Neural cell (in vitro differentiated cells): ENCODE measurements around the gene TUBB. TPM values are rescaled to one million over a fixed set of nuclear protein-coding genes. Genes with fewer than 3 reads are reported as not detected.
A peak's percentile ranks its signal among the peaks of the same experiment; 100 is the strongest.

ENCODE experiments used
- H2AFZ ChIP-seq: fragments of 200-600, 300-800 bp; sonication (generic), shearing (Covaris generic); 2 replicates; pipeline ENCODE4 v1.6.0; 2014; ENCODE audit warnings: low read depth, mild to moderate bottlenecking, antibody characterized with exemption, low read length, moderate library complexity
- H3F3A ChIP-seq: fragments of 200-600 bp; shearing (Covaris generic); 2 replicates; pipeline ENCODE4 v1.6.1; 2016; ENCODE audit warnings: mild to moderate bottlenecking, moderate library complexity, mixed read lengths, antibody characterized with exemption, low read length; ENCODE audit not compliant: insufficient read depth, poor library complexity, severe bottlenecking
- H3K27ac ChIP-seq: fragments of 200-600, 300-800 bp; sonication (generic), shearing (Covaris generic); 2 replicates; pipeline ENCODE4 v1.5.1; 2014; ENCODE audit warnings: mild to moderate bottlenecking, low read length, moderate library complexity
- H3K27me3 ChIP-seq: fragments of 300-800, 200-600 bp; sonication (generic), shearing (Covaris generic); 2 replicates; pipeline ENCODE4 v1.6.0; 2014; ENCODE audit warnings: mild to moderate bottlenecking, low read depth, low read length, moderate library complexity; ENCODE audit not compliant: insufficient read depth
- H3K36me3 ChIP-seq: fragments of 300-800, 200-600 bp; sonication (generic), shearing (Covaris generic); 2 replicates; pipeline ENCODE4 v1.5.1; 2014; ENCODE audit warnings: mild to moderate bottlenecking, antibody characterized with exemption, low read length, moderate library complexity; ENCODE audit not compliant: insufficient read depth
- H3K4me2 ChIP-seq: fragments of 300-800, 200-600 bp; sonication (generic), shearing (Covaris generic); 2 replicates; pipeline ENCODE4 v1.6.0; 2014; ENCODE audit warnings: mild to moderate bottlenecking, low read length
- H3K4me3 ChIP-seq: fragments of 300-800, 200-600 bp; sonication (generic), shearing (Covaris generic); 2 replicates; pipeline ENCODE4 v1.5.1; 2014; ENCODE audit warnings: mild to moderate bottlenecking, low read length, moderate library complexity
- H3K79me2 ChIP-seq: fragments of 200-600 bp; shearing (Covaris generic); replicated peaks from 2 replicates; pipeline ENCODE4 v1.6.0; 2014; ENCODE audit warnings: mild to moderate bottlenecking, low read length, moderate library complexity; ENCODE audit not compliant: insufficient read depth
- H3K9ac ChIP-seq: fragments of 300-800, 200-600 bp; sonication (generic), shearing (Covaris generic); 2 replicates; pipeline ENCODE4 v1.6.1; 2016; ENCODE audit warnings: mild to moderate bottlenecking, low read length, mixed read lengths
- H3K9me2 ChIP-seq: fragments of 200-600 bp; shearing (Covaris generic); 2 replicates; pipeline ENCODE4 v1.6.1; 2016; ENCODE audit warnings: mild to moderate bottlenecking, low read length, mixed read lengths; ENCODE audit not compliant: insufficient read depth
- H3K9me3 ChIP-seq: fragments of 200-600, 300-800 bp; sonication (generic), shearing (Covaris generic); 2 replicates; pipeline ENCODE4 v1.6.1; 2016; ENCODE audit warnings: mild to moderate bottlenecking, mixed run types, low read length, moderate library complexity, mixed read lengths
- H4K20me1 ChIP-seq: fragments of 200-600 bp; shearing (Covaris generic); 2 replicates; pipeline ENCODE4 v1.6.1; 2016; ENCODE audit warnings: mild to moderate bottlenecking, mixed run types; ENCODE audit not compliant: insufficient read depth
- EP300 ChIP-seq: fragments of 450-650 bp; conservative IDR thresholded peaks from 2 replicates; pipeline ENCODE4 v1.6.1; 2014; ENCODE audit warnings: antibody characterized with exemption, mild to moderate bottlenecking, moderate library complexity; ENCODE audit not compliant: poor library complexity, severe bottlenecking
- EZH2 ChIP-seq: fragments of 200-600, 300-800 bp; shearing (Covaris generic), sonication (generic); IDR thresholded peaks from 2 replicates; pipeline ENCODE4 v1.6.1; 2014; ENCODE audit warnings: antibody characterized with exemption, low read length, borderline replicate concordance, mild to moderate bottlenecking; ENCODE audit not compliant: insufficient read depth, poor library complexity, severe bottlenecking
- MXI1 ChIP-seq: fragments of 450-650 bp; conservative IDR thresholded peaks from 2 replicates; pipeline ENCODE4 v1.6.1; 2014; ENCODE audit warnings: antibody characterized with exemption, mild to moderate bottlenecking; ENCODE audit not compliant: poor library complexity, severe bottlenecking
- POLR2AphosphoS5 ChIP-seq: IDR thresholded peaks from 2 replicates; pipeline ENCODE4 v1.6.1; 2012
- RAD21 ChIP-seq: fragments of 450-650 bp; conservative IDR thresholded peaks from 2 replicates; pipeline ENCODE4 v1.6.1; 2014; ENCODE audit warnings: antibody characterized with exemption, mild to moderate bottlenecking, moderate library complexity
- SMC3 ChIP-seq: fragments of 450-650 bp; conservative IDR thresholded peaks from 2 replicates; pipeline ENCODE4 v1.6.1; 2014; ENCODE audit warnings: antibody characterized with exemption, mild to moderate bottlenecking, moderate library complexity; ENCODE audit not compliant: poor library complexity
- TAF1 ChIP-seq: IDR thresholded peaks from 2 replicates; pipeline ENCODE4 v1.6.1; 2012; ENCODE audit warnings: low read depth
- polyA plus RNA-seq: library from polyadenylated mRNA; depleted of rRNA; stranded (reverse); fragments of >200 nt; gene quantifications from 2 replicates; pipeline ENCODE4 v1.2.3, GENCODE V29; 2014
- TF ChIP-seq, protein P1 (sequence below): fragments of 450-650 bp; IDR thresholded peaks from 2 replicates; pipeline ENCODE4 v1.5.1; 2014; ENCODE audit warnings: antibody characterized with exemption, mild to moderate bottlenecking, moderate library complexity; ENCODE audit not compliant: poor library complexity, severe bottlenecking
- TF ChIP-seq, protein P2 (sequence below): IDR thresholded peaks from 2 replicates; pipeline ENCODE4 v1.6.1; 2012; ENCODE audit warnings: borderline replicate concordance

Gene TUBB
- polyA plus RNA-seq, 1 donor from 2014 or later: 711 TPM

DNA sequence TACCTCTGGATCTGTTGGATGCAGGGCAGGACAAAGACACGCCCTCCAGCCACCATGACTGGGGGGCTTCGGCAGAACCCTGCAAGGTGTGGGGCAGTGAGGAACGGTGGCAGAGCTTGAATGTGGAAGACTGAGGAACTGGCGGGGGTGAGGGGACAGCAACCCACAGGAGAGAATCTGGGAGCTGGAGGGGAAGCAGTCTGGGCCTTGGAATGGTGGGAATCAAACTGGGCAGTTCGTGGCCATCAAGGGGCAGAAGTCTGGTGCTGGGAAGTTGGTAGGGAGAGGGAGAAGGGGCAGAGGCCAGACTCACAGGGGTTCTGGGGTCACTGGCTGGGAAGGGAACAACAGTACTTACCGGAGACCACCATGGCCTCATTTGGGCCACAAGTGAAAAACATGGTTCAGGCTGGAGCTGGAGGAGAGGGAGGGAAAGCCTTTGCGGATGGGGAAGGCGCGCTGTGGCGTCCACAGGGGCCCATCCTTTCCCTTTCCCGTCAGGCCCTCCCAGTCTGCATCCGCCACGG is 21.7 kb downstream of the TUBB start:
- H3K4me2 ChIP-seq: peak overlapping the region; percentile 93
- H3K79me2 ChIP-seq: peaks cover 14% of the 10 kb centered on the region

DNA sequence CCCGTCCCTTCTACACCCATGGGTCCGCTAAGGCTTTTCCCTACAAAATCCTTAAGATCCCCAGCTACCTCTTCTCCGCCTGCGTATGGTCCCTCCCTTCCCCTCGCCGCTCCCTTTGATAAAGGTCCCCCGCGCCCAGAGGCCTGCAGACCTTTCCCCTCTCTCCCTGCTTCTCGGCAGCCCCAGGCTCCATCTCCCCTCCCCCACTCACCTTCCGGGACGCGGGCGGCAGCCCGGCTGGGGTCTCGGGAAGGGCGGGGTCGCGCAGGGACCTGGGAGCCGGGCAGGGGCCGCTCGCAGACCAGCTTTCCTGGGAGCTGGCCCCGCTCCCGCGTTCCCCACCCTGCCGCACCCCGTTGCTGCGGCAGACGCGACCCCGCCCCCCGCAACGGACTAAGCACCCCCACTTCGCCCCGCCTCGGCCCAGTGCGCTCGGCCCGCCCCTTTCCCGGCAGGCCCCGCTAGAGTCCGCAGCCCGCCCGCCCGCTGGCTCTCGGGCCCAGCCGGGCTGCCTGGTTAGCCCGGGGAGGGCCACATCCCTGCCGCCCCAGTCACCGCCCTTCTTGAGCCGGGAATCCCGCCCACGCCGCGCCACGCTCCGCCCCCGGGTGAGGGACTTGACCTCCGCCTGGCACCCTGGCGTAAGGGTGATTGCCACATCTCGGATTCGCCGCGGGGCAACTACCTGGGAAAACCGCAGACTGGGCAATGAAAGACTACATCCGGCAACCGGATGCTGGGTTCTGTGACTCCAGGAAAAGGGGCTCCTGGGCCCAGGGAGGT is 22.4 kb downstream of the TUBB start, which contains the start of gene FLOT1:
Gene FLOT1 (minus strand): TSS at position 372 of the 783 bp plus-strand sequence. CDS start 498 bp downstream, outside the sequence.
- Histone ChIP-seq H4K20me1 (no peaks in the 10 kb centered on the region), H3K4me2 (peak within 1 kb of the TSS; percentile 93), H3K4me3 (peak within 1 kb of the TSS; percentile 90), H3K9ac (peak within 1 kb of the TSS; percentile 90), H3K79me2 (peaks cover 14% of the 10 kb centered on the region), H3K36me3 (no peaks in the 10 kb centered on the region), H3K27ac (peak within 1 kb of the TSS; percentile 60), H3K27me3 (peaks cover 20% of the 10 kb centered on the region), H2AFZ (peak within 1 kb of the TSS; percentile 88), H3K9me3 (no peaks in the 10 kb centered on the region), H3K9me2 (no peaks in the 10 kb centered on the region), H3F3A (no peaks in the 10 kb centered on the region)
- peak; percentile 16 for TF ChIP-seq RAD21
- peak; percentile 34 for TF ChIP-seq MXI1
- TF ChIP-seq EP300: no peak
- peak; percentile 7 for TF ChIP-seq SMC3
- TF ChIP-seq EZH2: no peak
- TF ChIP-seq, protein P1, sequence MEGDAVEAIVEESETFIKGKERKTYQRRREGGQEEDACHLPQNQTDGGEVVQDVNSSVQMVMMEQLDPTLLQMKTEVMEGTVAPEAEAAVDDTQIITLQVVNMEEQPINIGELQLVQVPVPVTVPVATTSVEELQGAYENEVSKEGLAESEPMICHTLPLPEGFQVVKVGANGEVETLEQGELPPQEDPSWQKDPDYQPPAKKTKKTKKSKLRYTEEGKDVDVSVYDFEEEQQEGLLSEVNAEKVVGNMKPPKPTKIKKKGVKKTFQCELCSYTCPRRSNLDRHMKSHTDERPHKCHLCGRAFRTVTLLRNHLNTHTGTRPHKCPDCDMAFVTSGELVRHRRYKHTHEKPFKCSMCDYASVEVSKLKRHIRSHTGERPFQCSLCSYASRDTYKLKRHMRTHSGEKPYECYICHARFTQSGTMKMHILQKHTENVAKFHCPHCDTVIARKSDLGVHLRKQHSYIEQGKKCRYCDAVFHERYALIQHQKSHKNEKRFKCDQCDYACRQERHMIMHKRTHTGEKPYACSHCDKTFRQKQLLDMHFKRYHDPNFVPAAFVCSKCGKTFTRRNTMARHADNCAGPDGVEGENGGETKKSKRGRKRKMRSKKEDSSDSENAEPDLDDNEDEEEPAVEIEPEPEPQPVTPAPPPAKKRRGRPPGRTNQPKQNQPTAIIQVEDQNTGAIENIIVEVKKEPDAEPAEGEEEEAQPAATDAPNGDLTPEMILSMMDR: no peak
- peak; percentile 10 for TF ChIP-seq POLR2AphosphoS5
- no peak for TF ChIP-seq TAF1
- TF ChIP-seq, protein P2, sequence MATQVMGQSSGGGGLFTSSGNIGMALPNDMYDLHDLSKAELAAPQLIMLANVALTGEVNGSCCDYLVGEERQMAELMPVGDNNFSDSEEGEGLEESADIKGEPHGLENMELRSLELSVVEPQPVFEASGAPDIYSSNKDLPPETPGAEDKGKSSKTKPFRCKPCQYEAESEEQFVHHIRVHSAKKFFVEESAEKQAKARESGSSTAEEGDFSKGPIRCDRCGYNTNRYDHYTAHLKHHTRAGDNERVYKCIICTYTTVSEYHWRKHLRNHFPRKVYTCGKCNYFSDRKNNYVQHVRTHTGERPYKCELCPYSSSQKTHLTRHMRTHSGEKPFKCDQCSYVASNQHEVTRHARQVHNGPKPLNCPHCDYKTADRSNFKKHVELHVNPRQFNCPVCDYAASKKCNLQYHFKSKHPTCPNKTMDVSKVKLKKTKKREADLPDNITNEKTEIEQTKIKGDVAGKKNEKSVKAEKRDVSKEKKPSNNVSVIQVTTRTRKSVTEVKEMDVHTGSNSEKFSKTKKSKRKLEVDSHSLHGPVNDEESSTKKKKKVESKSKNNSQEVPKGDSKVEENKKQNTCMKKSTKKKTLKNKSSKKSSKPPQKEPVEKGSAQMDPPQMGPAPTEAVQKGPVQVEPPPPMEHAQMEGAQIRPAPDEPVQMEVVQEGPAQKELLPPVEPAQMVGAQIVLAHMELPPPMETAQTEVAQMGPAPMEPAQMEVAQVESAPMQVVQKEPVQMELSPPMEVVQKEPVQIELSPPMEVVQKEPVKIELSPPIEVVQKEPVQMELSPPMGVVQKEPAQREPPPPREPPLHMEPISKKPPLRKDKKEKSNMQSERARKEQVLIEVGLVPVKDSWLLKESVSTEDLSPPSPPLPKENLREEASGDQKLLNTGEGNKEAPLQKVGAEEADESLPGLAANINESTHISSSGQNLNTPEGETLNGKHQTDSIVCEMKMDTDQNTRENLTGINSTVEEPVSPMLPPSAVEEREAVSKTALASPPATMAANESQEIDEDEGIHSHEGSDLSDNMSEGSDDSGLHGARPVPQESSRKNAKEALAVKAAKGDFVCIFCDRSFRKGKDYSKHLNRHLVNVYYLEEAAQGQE: no peak

More for the DNA sequence above, 21.7 kb downstream of the TUBB start:
- Histone ChIP-seq H3K27ac (peak overlapping the region; percentile 60), H3F3A (no peaks in the 10 kb centered on the region), H3K9me3 (no peaks in the 10 kb centered on the region), H3K27me3 (peaks cover 20% of the 10 kb centered on the region), H2AFZ (peak overlapping the region; percentile 88), H4K20me1 (no peaks in the 10 kb centered on the region), H3K9me2 (no peaks in the 10 kb centered on the region), H3K4me3 (peak overlapping the region; percentile 90), H3K36me3 (no peaks in the 10 kb centered on the region), H3K9ac (peak overlapping the region; percentile 90)
- TF ChIP-seq MXI1: no peak
- peak; percentile 9 for TF ChIP-seq SMC3
